ENCODE results near the gene LPIN3. TPM values are rescaled to one million over a fixed set of nuclear protein-coding genes. Genes with fewer than 3 reads are reported as not detected.

The LPIN3 gene
- total RNA-seq, 1 donor from 2014 or later, result 63.0 TPM

- no peak for TF ChIP-seq CTCF (IDR thresholded peaks at IDR 0.05)
- no peak for DNase-seq (ENCODE audit: low spot score in 2 of 2)
- no peaks in the 10 kb centered on the region for H3K27me3 ChIP-seq
- H3K9me3 ChIP-seq, result no peaks in the 10 kb centered on the region
- no peak overlapping the region for H3K27ac ChIP-seq
- H3K36me3 ChIP-seq, result no peaks in the 10 kb centered on the region
- intact Hi-C loops (cut with DNase I), result no loop called here
- peaks cover 0 to 2% of the 10 kb centered on the region in 2 donors for H3K4me1 ChIP-seq
- no peak overlapping the region for H3K4me3 ChIP-seq
These were observed 29.6 kb downstream of the LPIN3 start for GRCh38 chr20:41370176-41370575.

- Histone ChIP-seq H3K4me1 (no peaks in the 10 kb centered on the region), H3K4me3 (no peak overlapping the region), H3K9me3 (no peaks in the 10 kb centered on the region), H3K27ac (no peak overlapping the region), H3K36me3 (no peaks in the 10 kb centered on the region), H3K27me3 (no peaks in the 10 kb centered on the region)
- DNase-seq (ENCODE audit: low spot score in 2 of 2), result no peak
- TF ChIP-seq CTCF (IDR thresholded peaks at IDR 0.05), result no peak
- intact Hi-C loops (cut with DNase I), result no loop called here
These were observed 30.8 kb downstream of the LPIN3 start for GRCh38 chr20:41371371-41371770.

- Histone ChIP-seq H3K36me3 (no peaks in the 10 kb centered on the region), H3K9me3 (no peaks in the 10 kb centered on the region), H3K4me3 (no peak overlapping the region), H3K27me3 (no peaks in the 10 kb centered on the region), H3K4me1 (no peaks in the 10 kb centered on the region), H3K27ac (no peak overlapping the region)
- intact Hi-C loops (cut with DNase I), result no loop called here
- DNase-seq (ENCODE audit: low spot score in 2 of 2), result no peak
- no peak for TF ChIP-seq CTCF (IDR thresholded peaks at IDR 0.05)
These were observed 32.7 kb downstream of the LPIN3 start for GRCh38 chr20:41373251-41373783.

- H3K36me3 ChIP-seq, result no peaks in the 10 kb centered on the region
- no peaks in the 10 kb centered on the region for H3K4me1 ChIP-seq
- H3K27me3 ChIP-seq, result no peaks in the 10 kb centered on the region
- no peak for DNase-seq (ENCODE audit: low spot score in 2 of 2)
- no peak overlapping the region for H3K4me3 ChIP-seq
- H3K9me3 ChIP-seq, result no peaks in the 10 kb centered on the region
- intact Hi-C loops (cut with DNase I), result no loop called here
- TF ChIP-seq CTCF (IDR thresholded peaks at IDR 0.05), result no peak
- H3K27ac ChIP-seq, result no peak overlapping the region
These were observed 33.6 kb downstream of the LPIN3 start for GRCh38 chr20:41373931-41374920.

- no peak overlapping the region for H3K4me3 ChIP-seq
- DNase-seq (ENCODE audit: low spot score in 2 of 2), result no peak
- no peaks in the 10 kb centered on the region for H3K9me3 ChIP-seq
- TF ChIP-seq CTCF (IDR thresholded peaks at IDR 0.05), result no peak
- H3K27me3 ChIP-seq, result no peaks in the 10 kb centered on the region
- no peaks in the 10 kb centered on the region for H3K36me3 ChIP-seq
- intact Hi-C loops (cut with DNase I), result no loop called here
- H3K27ac ChIP-seq, result no peak overlapping the region
- no peaks in the 10 kb centered on the region for H3K4me1 ChIP-seq
These were observed 35.2 kb downstream of the LPIN3 start for GRCh38 chr20:41375846-41376245.
